Measurements from ENCODE around the gene PRUNE1. TPM values are rescaled to one million over a fixed set of nuclear protein-coding genes. Genes with fewer than 3 reads are reported as not detected.

Gene PRUNE1
- total RNA-seq, 1 experiment from 2014 or later, result 30.7 TPM

- H3K4me2 ChIP-seq, result no peak overlapping the region
- no peaks in the 10 kb centered on the region for H3K79me2 ChIP-seq (ENCODE audit: low read depth)
- H3K9me2 ChIP-seq (ENCODE audit: insufficient read depth), result no peaks in the 10 kb centered on the region
- no peak overlapping the region for H3K27ac ChIP-seq
- DNase-seq, result no peak
- H4K20me1 ChIP-seq (ENCODE audit: insufficient read depth), result no peaks in the 10 kb centered on the region
- ChIA-PET POLR2A (ENCODE audit: unreplicated experiment) (interaction anchor here (0.7 kb wide), 1 partner anchor 743 kb away, joined by 4 read pairs; no protein-coding TSS in a partner anchor), CTCF (interaction anchor here (0.6 kb wide), 1 partner anchor 28 kb away, joined by 5 read pairs; the partner anchor contains the start of gene CERS2)
- intact Hi-C loops (cut with micrococcal nuclease; ENCODE audit: unreplicated experiment), result no loop called here
- peaks cover 40% of the 10 kb centered on the region for H3K4me1 ChIP-seq (replicated peaks; ENCODE audit: insufficient read depth)
- TF ChIP-seq CTCF (conservative IDR thresholded peaks at IDR 0.05) (no peak), EZH2 (IDR thresholded peaks at IDR 0.05; ENCODE audit: low read depth) (no peak)
- no TSS peak for BruUV-seq (replicated peaks)
- no peaks in the 10 kb centered on the region for H3K36me3 ChIP-seq (ENCODE audit: low read depth)
- no peaks in the 10 kb centered on the region for H3K27me3 ChIP-seq (ENCODE audit: insufficient read depth, low read depth)
- no peak overlapping the region for H2AFZ ChIP-seq
- H3K9me3 ChIP-seq (ENCODE audit: insufficient read depth, low read depth), result no peaks in the 10 kb centered on the region
- peaks cover 18% of the 10 kb centered on the region for H3F3A ChIP-seq (ENCODE audit: insufficient read depth, low read depth)
- no peak overlapping the region for H3K4me3 ChIP-seq
Measured at GRCh38 chr1:151002051-151002450, 6.2 kb upstream of the PRUNE1 start.

- Histone ChIP-seq H3K4me3 (no peak overlapping the region), H3K4me2 (no peak overlapping the region), H3K4me1 (replicated peaks; ENCODE audit: insufficient read depth) (peaks cover 46% of the 10 kb centered on the region), H3K9me2 (ENCODE audit: insufficient read depth) (no peaks in the 10 kb centered on the region), H3K9me3 (ENCODE audit: insufficient read depth, low read depth) (no peaks in the 10 kb centered on the region), H4K20me1 (ENCODE audit: insufficient read depth) (no peaks in the 10 kb centered on the region), H3F3A (ENCODE audit: insufficient read depth, low read depth) (peaks cover 24% of the 10 kb centered on the region), H3K27ac (no peak overlapping the region), H3K27me3 (ENCODE audit: insufficient read depth, low read depth) (no peaks in the 10 kb centered on the region), H3K79me2 (ENCODE audit: low read depth) (no peaks in the 10 kb centered on the region), H3K36me3 (ENCODE audit: low read depth) (no peaks in the 10 kb centered on the region), H2AFZ (no peak overlapping the region)
- TF ChIP-seq EZH2 (IDR thresholded peaks at IDR 0.05; ENCODE audit: low read depth), result no peak
- no peak for TF ChIP-seq CTCF (conservative IDR thresholded peaks at IDR 0.05)
- intact Hi-C loops (cut with micrococcal nuclease; ENCODE audit: unreplicated experiment), result no loop called here
- CTCF ChIA-PET, result interaction anchor here (1.2 kb wide), 1 partner anchor 21 kb away, joined by 3 read pairs; no protein-coding TSS in a partner anchor
- DNase-seq, result no peak
- no TSS peak for BruUV-seq (replicated peaks)
- POLR2A ChIA-PET (ENCODE audit: unreplicated experiment), result interaction anchor here (0.9 kb wide), 1 partner anchor 740 kb away, joined by 5 read pairs; no protein-coding TSS in a partner anchor
Measured at GRCh38 chr1:151002611-151003010, 5.6 kb upstream of the PRUNE1 start.

GRCh38 chr1:151003180-151003579 lies 5.1 kb upstream of the PRUNE1 start:
- no peak overlapping the region for H2AFZ ChIP-seq
- no peaks in the 10 kb centered on the region for H3K9me2 ChIP-seq (ENCODE audit: insufficient read depth)
- H3K36me3 ChIP-seq (ENCODE audit: low read depth), result no peaks in the 10 kb centered on the region
- peaks cover 28% of the 10 kb centered on the region for H3F3A ChIP-seq (ENCODE audit: insufficient read depth, low read depth)
- H3K4me1 ChIP-seq (replicated peaks; ENCODE audit: insufficient read depth), result peaks cover 50% of the 10 kb centered on the region
- H3K4me3 ChIP-seq, result no peak overlapping the region
- H3K27ac ChIP-seq, result no peak overlapping the region
- BruUV-seq (replicated peaks), result no TSS peak
- H3K4me2 ChIP-seq, result no peak overlapping the region
- TF ChIP-seq CTCF (conservative IDR thresholded peaks at IDR 0.05), result no peak
- TF ChIP-seq EZH2 (IDR thresholded peaks at IDR 0.05; ENCODE audit: low read depth), result no peak
- ChIA-PET POLR2A (ENCODE audit: unreplicated experiment) (interaction anchor here (0.6 to 0.9 kb wide), 2 partner anchors 44 to 741 kb away, joined by 3 to 5 read pairs; no protein-coding TSS in a partner anchor), CTCF (interaction anchor here (1.2 kb wide), 1 partner anchor 22 kb away, joined by 3 read pairs; no protein-coding TSS in a partner anchor)
- H3K9me3 ChIP-seq (ENCODE audit: insufficient read depth, low read depth), result no peaks in the 10 kb centered on the region
- no peaks in the 10 kb centered on the region for H3K79me2 ChIP-seq (ENCODE audit: low read depth)
- no peaks in the 10 kb centered on the region for H4K20me1 ChIP-seq (ENCODE audit: insufficient read depth)
- intact Hi-C loops (cut with micrococcal nuclease; ENCODE audit: unreplicated experiment), result no loop called here
- H3K27me3 ChIP-seq (ENCODE audit: insufficient read depth, low read depth), result no peaks in the 10 kb centered on the region
- DNase-seq, result no peak
